WTC11 (cell line): ENCODE data around the gene NR2F1. TPM values are rescaled to one million over a fixed set of nuclear protein-coding genes. Genes with fewer than 3 reads are reported as not detected.

ENCODE experiments used
- ATAC-seq: fragments of 200-7000 bp; cut with Tn5 transposase; 2 replicates; pipeline ENCODE4 v1.10.0; 2021; ENCODE audit warnings: mild to moderate bottlenecking, moderate library complexity
- CTCF ChIA-PET: fragments of 300-600 bp; sonication (Branson Sonifier 250); formaldehyde crosslinking; loops from one replicate; lab custom pipeline; 2021; ENCODE audit warnings: antibody characterized with exemption; lab: Charles Lee
- POLR2A ChIA-PET: fragments of 350-600 bp; sonication (Branson Sonifier 250); formaldehyde crosslinking; loops from one replicate; lab custom pipeline; 2021; ENCODE audit warnings: antibody characterized with exemption; lab: Charles Lee
- DNase-seq: peaks from one replicate; pipeline ENCODE4 v3.0.0; 2021; ENCODE audit warnings: low spot score
- H3K27ac Mint-ChIP-seq: 2 replicates; pipeline ENCODE4 v1.8.0; 2021; ENCODE audit warnings: mixed read lengths
- H3K27me3 Mint-ChIP-seq: 2 replicates; pipeline ENCODE4 v1.8.0; 2021; ENCODE audit warnings: low read depth, mild to moderate bottlenecking, moderate library complexity, mixed read lengths
- H3K36me3 Mint-ChIP-seq: 2 replicates; pipeline ENCODE4 v1.8.0; 2021; ENCODE audit warnings: mixed read lengths
- H3K4me1 Mint-ChIP-seq: 2 replicates; pipeline ENCODE4 v1.8.0; 2022; ENCODE audit warnings: mixed read lengths
- H3K4me3 Mint-ChIP-seq: 2 replicates; pipeline ENCODE4 v1.8.0; 2021; ENCODE audit warnings: mild to moderate bottlenecking, moderate library complexity, mixed read lengths
- H3K9me3 Mint-ChIP-seq: 2 replicates; pipeline ENCODE4 v1.8.0; 2021; ENCODE audit warnings: mixed read lengths
- AFF4 ChIP-seq: sonication (generic); formaldehyde crosslinking; IDR thresholded peaks from 2 replicates; pipeline ENCODE4 v1.8.1; 2023; ENCODE audit warnings: mild to moderate bottlenecking, missing genetic modification reagents, borderline replicate concordance
- CREB1 ChIP-seq: sonication (generic); formaldehyde crosslinking; IDR thresholded peaks from 2 replicates; pipeline ENCODE4 v1.8.0; 2023; ENCODE audit warnings: mild to moderate bottlenecking, missing genetic modification reagents
- ELF4 ChIP-seq: sonication (generic); formaldehyde crosslinking; IDR thresholded peaks from 2 replicates; pipeline ENCODE4 v1.8.1; 2022; ENCODE audit warnings: low read depth, mild to moderate bottlenecking, moderate library complexity, missing genetic modification reagents
- ETV6 ChIP-seq: sonication (generic); formaldehyde crosslinking; IDR thresholded peaks from 2 replicates; pipeline ENCODE4 v1.8.1; 2022; ENCODE audit warnings: mild to moderate bottlenecking, missing genetic modification reagents
- FOXP4 ChIP-seq: sonication (generic); formaldehyde crosslinking; IDR thresholded peaks from 2 replicates; pipeline ENCODE4 v1.8.0; 2022; ENCODE audit warnings: mild to moderate bottlenecking, missing genetic modification reagents
- GABPB1 ChIP-seq: sonication (generic); formaldehyde crosslinking; IDR thresholded peaks from 2 replicates; pipeline ENCODE4 v1.8.1; 2023; ENCODE audit warnings: mild to moderate bottlenecking, missing genetic modification reagents
- GRHL2 ChIP-seq: fragments of 250-450 bp; sonication (Bioruptor Pico); IDR thresholded peaks from 2 replicates; pipeline ENCODE4 v1.8.0; 2022; ENCODE audit warnings: mild to moderate bottlenecking, moderate library complexity; ENCODE audit not compliant: insufficient replicate concordance, severe bottlenecking
- HMGA2 ChIP-seq: fragments of 250-450 bp; sonication (Bioruptor Pico); IDR thresholded peaks from 2 replicates; pipeline ENCODE4 v1.4.0; 2021; ENCODE audit warnings: mild to moderate bottlenecking, moderate library complexity
- KAT7 ChIP-seq: sonication (generic); formaldehyde crosslinking; IDR thresholded peaks from 2 replicates; pipeline ENCODE4 v1.8.1; 2023; ENCODE audit warnings: missing genetic modification reagents, mild to moderate bottlenecking, borderline replicate concordance
- MYBL2 ChIP-seq: sonication (generic); formaldehyde crosslinking; IDR thresholded peaks from 2 replicates; pipeline ENCODE4 v1.8.1; 2023; ENCODE audit warnings: mild to moderate bottlenecking, moderate library complexity, missing genetic modification reagents
- ZBTB21 ChIP-seq: sonication (generic); formaldehyde crosslinking; IDR thresholded peaks from 2 replicates; pipeline ENCODE4 v1.8.1; 2023; ENCODE audit warnings: mild to moderate bottlenecking, missing genetic modification reagents, borderline replicate concordance
- ZBTB43 ChIP-seq: sonication (generic); formaldehyde crosslinking; IDR thresholded peaks from 2 replicates; pipeline ENCODE4 v1.8.1; 2023; ENCODE audit warnings: mild to moderate bottlenecking, missing genetic modification reagents
- total RNA-seq: library from RNA; stranded (reverse); gene quantifications from 3 replicates; pipeline ENCODE4 v1.2.3, GENCODE V29; 2021

Gene NR2F1
- total RNA-seq, 1 experiment from 2014 or later = 0.31 TPM

GRCh38 chr5:93584596-93585040 is 1.6 kb downstream of the NR2F1 start (continued):
- TF ChIP-seq FOXP4 (CRISPR knock-in tag) = no peak
- TF ChIP-seq ZBTB43 = no peak
- no peak for TF ChIP-seq KAT7 (CRISPR knock-in tag)
- TF ChIP-seq GRHL2 (CRISPR knock-in tag) = no peak
- TF ChIP-seq HMGA2 = no peak
- TF ChIP-seq ETV6 = no peak
- no peak for TF ChIP-seq MYBL2 (CRISPR knock-in tag)

- ChIA-PET POLR2A (no interaction called here), CTCF (interaction anchor here (0.9 to 1.4 kb wide), 3 partner anchors 14 to 216 kb away, joined by 3 to 6 read pairs (median 5); no protein-coding TSS in a partner anchor)
- peaks cover 8% of the 10 kb centered on the region for H3K36me3 Mint-ChIP-seq
- no peak overlapping the region for H3K27ac Mint-ChIP-seq
- TF ChIP-seq ZBTB21 (CRISPR knock-in tag) = no peak
- H3K4me3 Mint-ChIP-seq = peak overlapping the region; percentile 63
- H3K27me3 Mint-ChIP-seq = peaks cover 33% of the 10 kb centered on the region; the same call in 1 of the 2 replicates
- H3K9me3 Mint-ChIP-seq = no peaks in the 10 kb centered on the region
- H3K4me1 Mint-ChIP-seq = peaks cover 29% of the 10 kb centered on the region
- ATAC-seq (no peak; the same call in 1 of the 2 replicates), DNase-seq (peak; percentile 50)
Measured at GRCh38 chr5:93585041-93585766, 2.2 kb downstream of the NR2F1 start.

GRCh38 chr5:93585767-93586385 is 2.9 kb downstream of the NR2F1 start:
- H3K36me3 Mint-ChIP-seq = peaks cover 8% of the 10 kb centered on the region
- no peak overlapping the region for H3K27ac Mint-ChIP-seq
- peak overlapping the region; percentile 63 for H3K4me3 Mint-ChIP-seq
- ATAC-seq (no peak), DNase-seq (no peak)
- ChIA-PET POLR2A (no interaction called here), CTCF (interaction anchor here (1.3 to 2.4 kb wide), 4 partner anchors 10 to 215 kb away, joined by 3 to 8 read pairs (median 4); no protein-coding TSS in a partner anchor)
- no peaks in the 10 kb centered on the region for H3K9me3 Mint-ChIP-seq
- H3K27me3 Mint-ChIP-seq = peaks cover 33% of the 10 kb centered on the region; the same call in 1 of the 2 replicates
- H3K4me1 Mint-ChIP-seq = peaks cover 23% of the 10 kb centered on the region
- TF ChIP-seq CREB1 (CRISPR knock-in tag) (no peak), GABPB1 (CRISPR knock-in tag) (no peak), ELF4 (CRISPR knock-in tag) (no peak), MYBL2 (CRISPR knock-in tag) (no peak), AFF4 (CRISPR knock-in tag) (no peak)
